Chondrocyte (in vitro differentiated cells): Measurements from ENCODE around the gene SPIB. TPM values are rescaled to one million over a fixed set of nuclear protein-coding genes. Genes with fewer than 3 reads are reported as not detected.
A peak's percentile ranks its signal among the peaks of the same experiment; 100 is the strongest.
"Not testable (repeated sequence)": the region's sequence is repeated elsewhere in the genome, so short reads cannot be mapped to it uniquely, and the experiment has no call there.

Source experiments
- DNase-seq: peaks from one replicate; pipeline ENCODE4 v3.0.0; 2021; ENCODE audit warnings: mixed read lengths, low spot score
- H3K27ac Mint-ChIP-seq: one replicate; pipeline ENCODE4 v1.8.0; 2021; ENCODE audit warnings: mild to moderate bottlenecking, moderate library complexity, mixed read lengths; ENCODE audit not compliant: unreplicated experiment
- H3K27me3 Mint-ChIP-seq: 2 replicates; pipeline ENCODE4 v1.8.0; 2021; ENCODE audit warnings: low read depth, mixed read lengths
- H3K36me3 Mint-ChIP-seq: 2 replicates; pipeline ENCODE4 v1.8.0; 2021; ENCODE audit warnings: low read depth, mixed read lengths
- H3K4me1 Mint-ChIP-seq: 2 replicates; pipeline ENCODE4 v1.8.0; 2021; ENCODE audit warnings: low read depth, mild to moderate bottlenecking, mixed read lengths
- H3K4me3 Mint-ChIP-seq: one replicate; pipeline ENCODE4 v1.8.0; 2021; ENCODE audit warnings: mild to moderate bottlenecking, moderate library complexity, mixed read lengths; ENCODE audit not compliant: unreplicated experiment
- H3K9me3 Mint-ChIP-seq: 2 replicates; pipeline ENCODE4 v1.8.0; 2021; ENCODE audit warnings: low read depth, mixed read lengths
- total RNA-seq: library from RNA; stranded (reverse); gene quantifications from 3 replicates; pipeline ENCODE4 v1.2.1, GENCODE V29; 2021
- TF ChIP-seq, protein P1 (sequence below): fragments of 200-600 bp; sonication (generic); IDR thresholded peaks from 2 replicates; pipeline ENCODE4 v1.5.0; 2021; ENCODE audit warnings: antibody characterized with exemption, mild to moderate bottlenecking, moderate library complexity

Gene SPIB
- total RNA-seq, 1 donor from 2014 or later = not detected

DNA sequence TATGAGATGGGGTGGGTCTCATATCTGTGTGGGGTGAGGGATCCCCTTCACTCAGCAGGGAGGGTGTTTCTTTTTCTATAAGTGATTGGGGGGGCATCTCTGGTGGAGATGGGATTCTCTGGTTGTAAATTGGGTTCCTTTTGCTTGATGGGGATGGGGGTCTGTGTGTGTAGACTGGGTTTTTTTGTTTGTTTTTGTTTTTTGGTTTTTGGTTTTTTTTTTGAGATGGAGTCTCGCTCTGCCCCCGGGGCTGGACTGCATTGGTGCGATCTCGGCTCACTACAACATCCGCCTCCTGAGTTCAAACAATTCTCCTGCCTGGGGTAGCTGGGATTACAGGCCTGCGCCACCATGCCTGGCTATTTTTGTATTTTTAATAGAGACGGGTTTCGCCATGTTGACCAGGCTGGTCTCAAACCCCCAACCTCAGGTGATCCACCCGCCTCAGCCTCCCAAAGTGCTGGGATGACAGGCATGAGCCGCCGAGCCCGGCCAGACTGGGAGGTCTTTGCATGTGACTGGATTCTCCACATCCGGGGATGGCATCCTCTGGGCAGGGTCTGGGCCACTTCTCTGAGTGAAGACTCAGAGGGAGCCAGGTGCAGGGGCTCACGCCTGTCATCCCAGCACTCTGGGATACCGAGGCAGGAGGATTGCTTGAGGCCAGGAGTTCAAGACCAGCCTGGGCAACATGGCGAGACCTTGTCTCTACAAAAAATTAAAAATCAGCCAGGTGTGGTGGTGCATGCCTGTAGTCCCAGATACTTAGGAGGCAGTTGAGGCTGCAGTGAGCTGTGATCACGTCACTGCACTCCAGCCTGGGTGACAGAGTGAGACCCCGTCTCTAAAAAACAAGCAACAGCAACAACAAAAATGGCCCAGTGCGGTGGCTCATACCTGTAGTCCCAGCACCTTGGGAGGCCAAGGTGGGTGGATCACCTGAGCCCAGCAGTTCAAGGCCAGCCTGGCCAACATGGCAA, 14.8 kb downstream of the SPIB start:
- DNase-seq = no peak
- peaks cover 40% of the 10 kb centered on the region for H3K27me3 Mint-ChIP-seq
- peak overlapping the region; percentile 47 for H3K4me3 Mint-ChIP-seq
- no peaks in the 10 kb centered on the region for H3K36me3 Mint-ChIP-seq
- no peak overlapping the region for H3K27ac Mint-ChIP-seq
- no peaks in the 10 kb centered on the region for H3K9me3 Mint-ChIP-seq
- H3K4me1 Mint-ChIP-seq = peaks cover 14% of the 10 kb centered on the region
- TF ChIP-seq, protein P1, sequence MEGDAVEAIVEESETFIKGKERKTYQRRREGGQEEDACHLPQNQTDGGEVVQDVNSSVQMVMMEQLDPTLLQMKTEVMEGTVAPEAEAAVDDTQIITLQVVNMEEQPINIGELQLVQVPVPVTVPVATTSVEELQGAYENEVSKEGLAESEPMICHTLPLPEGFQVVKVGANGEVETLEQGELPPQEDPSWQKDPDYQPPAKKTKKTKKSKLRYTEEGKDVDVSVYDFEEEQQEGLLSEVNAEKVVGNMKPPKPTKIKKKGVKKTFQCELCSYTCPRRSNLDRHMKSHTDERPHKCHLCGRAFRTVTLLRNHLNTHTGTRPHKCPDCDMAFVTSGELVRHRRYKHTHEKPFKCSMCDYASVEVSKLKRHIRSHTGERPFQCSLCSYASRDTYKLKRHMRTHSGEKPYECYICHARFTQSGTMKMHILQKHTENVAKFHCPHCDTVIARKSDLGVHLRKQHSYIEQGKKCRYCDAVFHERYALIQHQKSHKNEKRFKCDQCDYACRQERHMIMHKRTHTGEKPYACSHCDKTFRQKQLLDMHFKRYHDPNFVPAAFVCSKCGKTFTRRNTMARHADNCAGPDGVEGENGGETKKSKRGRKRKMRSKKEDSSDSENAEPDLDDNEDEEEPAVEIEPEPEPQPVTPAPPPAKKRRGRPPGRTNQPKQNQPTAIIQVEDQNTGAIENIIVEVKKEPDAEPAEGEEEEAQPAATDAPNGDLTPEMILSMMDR = no peak

DNA sequence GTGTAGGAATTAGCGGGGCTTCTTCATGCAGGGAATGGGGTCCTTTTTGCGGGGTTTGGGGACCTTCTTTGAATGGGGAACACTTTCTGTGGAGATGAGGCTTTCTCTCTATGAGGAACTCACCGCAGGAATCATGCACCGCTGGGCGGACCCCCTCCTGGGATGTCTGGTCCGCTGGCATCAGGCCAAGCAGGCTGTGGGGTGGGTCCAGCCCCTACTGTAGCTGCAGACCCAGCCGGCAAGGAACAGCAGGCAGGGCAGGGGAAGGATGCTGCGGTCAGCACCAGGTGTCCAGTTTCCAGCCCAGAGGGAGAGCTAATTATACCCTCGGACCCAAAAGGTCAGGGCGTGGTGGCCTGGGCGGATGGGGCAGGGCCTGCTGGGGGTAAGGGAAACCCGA, 15.8 kb downstream of the SPIB start:
- H3K27ac Mint-ChIP-seq = no peak overlapping the region
- peaks cover 14% of the 10 kb centered on the region for H3K4me1 Mint-ChIP-seq
- TF ChIP-seq, protein P1 = no peak
- H3K9me3 Mint-ChIP-seq = no peaks in the 10 kb centered on the region
- H3K36me3 Mint-ChIP-seq = no peaks in the 10 kb centered on the region
- peaks cover 45% of the 10 kb centered on the region for H3K27me3 Mint-ChIP-seq
- no peak for DNase-seq
- no peak overlapping the region for H3K4me3 Mint-ChIP-seq

DNA sequence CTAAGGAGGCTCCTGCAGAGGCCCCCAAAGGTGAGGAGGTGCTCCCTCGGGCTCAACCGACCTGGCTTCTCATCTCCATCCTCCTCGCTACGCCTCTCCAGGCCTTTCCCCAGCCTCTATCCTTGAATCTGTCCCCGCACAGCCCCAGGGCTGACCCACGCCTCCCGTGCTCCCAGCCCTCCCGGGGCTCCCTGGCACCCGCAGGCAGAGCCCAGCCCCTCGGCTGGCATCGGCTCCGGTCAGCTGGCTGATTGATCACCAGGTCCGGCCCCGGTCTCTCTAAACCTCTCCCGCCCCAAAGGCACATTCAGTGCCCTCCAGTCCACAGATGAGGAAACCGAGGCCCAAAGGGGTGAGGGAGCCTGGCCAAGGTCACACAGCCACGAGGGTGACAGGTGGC, 16.5 kb downstream of the SPIB start:
- TF ChIP-seq, protein P1 = no peak
- no peak for DNase-seq
- H3K4me1 Mint-ChIP-seq = peaks cover 14% of the 10 kb centered on the region
- H3K4me3 Mint-ChIP-seq = no peak overlapping the region
- no peaks in the 10 kb centered on the region for H3K36me3 Mint-ChIP-seq
- H3K27me3 Mint-ChIP-seq = peaks cover 47% of the 10 kb centered on the region
- no peaks in the 10 kb centered on the region for H3K9me3 Mint-ChIP-seq
- H3K27ac Mint-ChIP-seq = no peak overlapping the region

DNA sequence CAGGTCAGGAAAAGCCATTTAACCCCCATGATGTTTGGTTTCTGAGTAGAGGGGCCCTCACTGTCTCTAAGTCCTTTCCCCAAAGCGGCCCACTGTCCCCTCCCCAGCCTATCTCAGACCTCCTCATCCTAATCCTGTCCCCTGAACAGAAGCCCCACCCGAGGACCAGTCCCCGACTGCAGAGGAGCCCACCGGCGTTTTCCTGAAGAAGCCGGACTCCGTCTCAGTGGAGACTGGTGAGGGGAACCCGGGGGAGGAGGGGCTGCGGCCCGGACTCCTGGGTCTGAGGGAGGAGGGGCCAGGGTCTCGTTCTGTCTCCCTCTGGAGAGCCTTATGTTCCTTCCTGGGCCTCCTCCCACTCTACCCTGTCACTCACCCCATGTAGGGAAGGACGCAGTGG, 16.9 kb downstream of the SPIB start:
- Mint-ChIP-seq H3K9me3 (no peaks in the 10 kb centered on the region), H3K36me3 (no peaks in the 10 kb centered on the region), H3K27me3 (peaks cover 47% of the 10 kb centered on the region), H3K4me3 (no peak overlapping the region), H3K4me1 (peaks cover 14% of the 10 kb centered on the region), H3K27ac (no peak overlapping the region)
- no peak for DNase-seq
- TF ChIP-seq, protein P1 = no peak

DNA sequence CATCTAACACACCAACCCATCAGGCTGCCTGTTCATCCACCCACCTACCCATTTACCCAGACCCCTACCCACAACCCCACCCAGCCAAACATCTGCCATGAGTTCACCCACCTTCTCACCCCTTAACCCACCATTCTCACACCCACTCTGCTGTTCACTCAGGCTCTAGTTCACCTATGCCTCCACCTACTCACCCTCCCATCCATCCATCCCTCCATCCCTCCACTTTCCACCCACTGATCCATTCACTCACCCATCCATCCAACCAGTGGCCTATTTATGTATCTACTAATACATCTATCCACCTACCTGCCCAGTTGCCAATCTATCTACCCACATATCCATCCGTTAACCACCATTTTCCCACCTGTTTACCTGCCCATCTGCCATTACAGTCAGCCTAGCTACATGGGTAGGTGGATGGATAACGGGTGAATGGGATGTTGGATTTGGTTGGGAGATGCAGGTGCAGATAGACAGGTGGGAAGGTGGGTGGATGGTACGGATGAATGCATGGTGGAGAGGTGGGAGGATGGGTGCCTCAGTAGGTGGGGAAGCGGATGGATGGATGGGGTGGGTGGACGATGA, 19.2 kb downstream of the SPIB start:
- no peak for DNase-seq
- Mint-ChIP-seq H3K27ac (no peak overlapping the region), H3K36me3 (no peaks in the 10 kb centered on the region), H3K9me3 (no peaks in the 10 kb centered on the region), H3K4me3 (no peak overlapping the region), H3K4me1 (no peaks in the 10 kb centered on the region), H3K27me3 (peaks cover 45% of the 10 kb centered on the region)
- TF ChIP-seq, protein P1 = no peak

DNA sequence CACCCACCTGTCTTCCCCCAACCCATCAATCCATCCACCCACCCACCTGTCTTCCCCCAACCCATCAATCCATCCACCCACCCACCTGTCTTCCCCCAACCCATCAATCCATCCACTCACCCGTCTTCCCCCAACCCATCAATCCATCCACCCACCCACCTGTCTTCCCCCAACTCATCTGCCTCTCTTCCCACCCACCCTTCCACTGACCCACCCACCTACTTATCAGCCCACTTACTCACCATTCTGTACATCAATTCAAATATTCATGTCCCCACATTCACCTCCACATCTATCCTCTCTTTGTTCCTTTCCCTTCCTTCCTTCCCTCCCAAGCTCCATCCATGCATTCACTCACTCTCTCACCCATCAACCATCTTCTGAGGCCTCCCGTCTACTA, 20.4 kb downstream of the SPIB start:
- peaks cover 47% of the 10 kb centered on the region for H3K27me3 Mint-ChIP-seq
- not testable (repeated sequence) for H3K4me1 Mint-ChIP-seq, H3K9me3 Mint-ChIP-seq, DNase-seq, H3K27ac Mint-ChIP-seq, H3K4me3 Mint-ChIP-seq, H3K36me3 Mint-ChIP-seq
